RWPE2 (cell line): ENCODE measurements around the gene STEAP4.

ENCODE experiments used
- ATAC-seq: fragments of 200-7000 bp; cut with Tn5 transposase; 3 replicates; pipeline ENCODE4 v1.9.1; 2021; ENCODE audit warnings: low read depth
- DNase-seq: peaks from one replicate; pipeline ENCODE4 v3.0.0-alpha.2; 2020; ENCODE audit warnings: low spot score
- H3K27ac ChIP-seq: fragments of 450-650 bp; 2 replicates; pipeline ENCODE4 v1.5.1; 2017; ENCODE audit warnings: mild to moderate bottlenecking; ENCODE audit not compliant: poor library complexity, severe bottlenecking
- H3K27me3 ChIP-seq: fragments of 250-450 bp; sonication (Bioruptor Pico); 2 replicates; pipeline ENCODE4 v1.5.1; 2021; ENCODE audit warnings: mild to moderate bottlenecking, moderate library complexity; ENCODE audit not compliant: insufficient read depth, poor library complexity, severe bottlenecking
- H3K36me3 ChIP-seq: fragments of 250-450 bp; sonication (Bioruptor Pico); 2 replicates; pipeline ENCODE4 v1.5.1; 2020; ENCODE audit warnings: low read depth, mild to moderate bottlenecking, moderate library complexity
- H3K4me1 ChIP-seq: fragments of 250-450 bp; sonication (Bioruptor Pico); 2 replicates; pipeline ENCODE4 v1.5.1; 2021; ENCODE audit warnings: mild to moderate bottlenecking, moderate library complexity; ENCODE audit not compliant: insufficient read depth, poor library complexity, severe bottlenecking
- H3K4me3 ChIP-seq: fragments of 250-450 bp; sonication (Bioruptor Pico); 2 replicates; pipeline ENCODE4 v1.5.1; 2021; ENCODE audit warnings: mild to moderate bottlenecking, moderate library complexity; ENCODE audit not compliant: severe bottlenecking
- H3K9me3 ChIP-seq: fragments of 250-450 bp; sonication (Bioruptor Pico); 2 replicates; pipeline ENCODE4 v1.5.1; 2021; ENCODE audit warnings: mild to moderate bottlenecking, moderate library complexity; ENCODE audit not compliant: severe bottlenecking
- TF ChIP-seq, protein P1 (sequence below): fragments of 450-650 bp; IDR thresholded peaks from one replicate; pipeline ENCODE4 v1.5.1; 2017; ENCODE audit warnings: mild to moderate bottlenecking, moderate library complexity; ENCODE audit not compliant: poor library complexity, severe bottlenecking

Gene STEAP4

DNA sequence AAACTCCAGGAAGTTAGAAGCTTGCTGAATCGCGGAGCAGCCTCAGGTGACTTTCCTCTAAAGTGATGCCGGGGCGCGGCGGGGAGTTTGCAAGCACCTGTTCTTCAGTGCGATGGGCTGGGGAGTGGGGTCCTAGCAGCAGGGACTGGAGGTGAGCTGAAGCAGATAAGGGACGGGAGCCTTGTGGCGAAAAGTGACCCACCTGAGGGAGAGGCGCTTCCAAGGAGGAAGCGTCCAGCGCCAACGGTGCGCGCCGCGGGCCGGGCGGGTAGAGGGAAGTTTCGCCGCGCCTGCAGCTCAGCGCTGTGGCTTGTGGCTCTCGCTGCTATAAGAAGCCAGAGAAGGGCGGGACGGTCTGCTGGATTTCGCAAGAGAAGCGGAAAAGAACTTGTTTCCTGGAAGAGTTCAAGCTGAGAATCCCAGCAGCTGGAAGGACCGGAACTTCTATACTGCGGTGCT lies at the start of gene STEAP4:
Gene STEAP4 (minus strand): TSS at position 305 of the 459 bp plus-strand sequence. CDS start 22,625 bp downstream, outside the sequence.
- DNase-seq (peak; percentile 74), ATAC-seq (peak; percentile 94)
- Histone ChIP-seq H3K27me3 (no peaks in the 10 kb centered on the region), H3K4me1 (peaks cover under 1% of the 10 kb centered on the region), H3K9me3 (no peaks in the 10 kb centered on the region), H3K27ac (no peak within 1 kb of the TSS), H3K36me3 (no peaks in the 10 kb centered on the region), H3K4me3 (peak within 1 kb of the TSS; percentile 15)
- TF ChIP-seq, protein P1, sequence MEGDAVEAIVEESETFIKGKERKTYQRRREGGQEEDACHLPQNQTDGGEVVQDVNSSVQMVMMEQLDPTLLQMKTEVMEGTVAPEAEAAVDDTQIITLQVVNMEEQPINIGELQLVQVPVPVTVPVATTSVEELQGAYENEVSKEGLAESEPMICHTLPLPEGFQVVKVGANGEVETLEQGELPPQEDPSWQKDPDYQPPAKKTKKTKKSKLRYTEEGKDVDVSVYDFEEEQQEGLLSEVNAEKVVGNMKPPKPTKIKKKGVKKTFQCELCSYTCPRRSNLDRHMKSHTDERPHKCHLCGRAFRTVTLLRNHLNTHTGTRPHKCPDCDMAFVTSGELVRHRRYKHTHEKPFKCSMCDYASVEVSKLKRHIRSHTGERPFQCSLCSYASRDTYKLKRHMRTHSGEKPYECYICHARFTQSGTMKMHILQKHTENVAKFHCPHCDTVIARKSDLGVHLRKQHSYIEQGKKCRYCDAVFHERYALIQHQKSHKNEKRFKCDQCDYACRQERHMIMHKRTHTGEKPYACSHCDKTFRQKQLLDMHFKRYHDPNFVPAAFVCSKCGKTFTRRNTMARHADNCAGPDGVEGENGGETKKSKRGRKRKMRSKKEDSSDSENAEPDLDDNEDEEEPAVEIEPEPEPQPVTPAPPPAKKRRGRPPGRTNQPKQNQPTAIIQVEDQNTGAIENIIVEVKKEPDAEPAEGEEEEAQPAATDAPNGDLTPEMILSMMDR, result no peak

- TF ChIP-seq, protein P1, result no peak
- DNase-seq (no peak), ATAC-seq (no peak)
- Histone ChIP-seq H3K4me1 (no peaks in the 10 kb centered on the region), H3K27me3 (no peaks in the 10 kb centered on the region), H3K9me3 (no peaks in the 10 kb centered on the region), H3K4me3 (no peak overlapping the region), H3K27ac (no peak overlapping the region), H3K36me3 (no peaks in the 10 kb centered on the region)
These were observed 48.3 kb upstream of the STEAP4 start for GRCh38 chr7:88355011-88355410.

- no peaks in the 10 kb centered on the region for H3K9me3 ChIP-seq
- H3K27me3 ChIP-seq, result no peaks in the 10 kb centered on the region
- H3K4me1 ChIP-seq, result no peaks in the 10 kb centered on the region
- no peak overlapping the region for H3K27ac ChIP-seq
- TF ChIP-seq, protein P1, result no peak
- ATAC-seq (no peak), DNase-seq (no peak)
- H3K4me3 ChIP-seq, result no peak overlapping the region
- H3K36me3 ChIP-seq, result no peaks in the 10 kb centered on the region
These were observed 43.4 kb upstream of the STEAP4 start for GRCh38 chr7:88350118-88350517.

DNA sequence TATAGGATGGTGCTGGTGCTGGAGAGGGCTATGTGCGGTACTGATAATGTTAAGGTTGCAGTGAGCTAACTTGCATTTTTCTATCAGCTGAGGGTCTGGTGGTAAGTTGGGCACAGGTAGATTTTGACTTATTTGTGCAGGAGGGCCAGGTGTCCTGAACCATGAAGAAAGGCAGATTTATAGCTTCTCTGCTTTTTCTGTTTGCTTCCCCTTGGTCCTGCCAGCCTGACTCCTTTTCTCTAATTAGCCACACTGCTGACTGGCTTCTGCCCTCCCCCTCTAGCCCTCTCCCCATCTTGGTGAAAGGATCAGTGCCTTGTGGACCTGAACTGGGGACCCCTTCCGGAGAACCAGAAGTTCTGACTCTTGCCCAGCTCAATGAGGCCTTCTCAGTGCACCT lies 40.8 kb upstream of the STEAP4 start:
- TF ChIP-seq, protein P1, result no peak
- no peak for ATAC-seq
- no peaks in the 10 kb centered on the region for H3K27me3 ChIP-seq

GRCh38 chr7:88347090-88347489 lies 40.4 kb upstream of the STEAP4 start:
- H3K36me3 ChIP-seq, result no peaks in the 10 kb centered on the region
- ATAC-seq (no peak), DNase-seq (no peak)
- H3K9me3 ChIP-seq, result no peaks in the 10 kb centered on the region
- no peaks in the 10 kb centered on the region for H3K27me3 ChIP-seq
- no peak overlapping the region for H3K27ac ChIP-seq
- TF ChIP-seq, protein P1, result no peak
- no peak overlapping the region for H3K4me3 ChIP-seq
- H3K4me1 ChIP-seq, result no peaks in the 10 kb centered on the region

More for the DNA sequence above, 40.8 kb upstream of the STEAP4 start:
- no peak for DNase-seq
- Histone ChIP-seq H3K4me3 (no peak overlapping the region), H3K4me1 (no peaks in the 10 kb centered on the region), H3K9me3 (no peaks in the 10 kb centered on the region), H3K27ac (no peak overlapping the region), H3K36me3 (no peaks in the 10 kb centered on the region)
